Measurements from ENCODE around the gene MYO1E. TPM values are rescaled to one million over a fixed set of nuclear protein-coding genes. Genes with fewer than 3 reads are reported as not detected.

The MYO1E gene
- total RNA-seq, 1 donor from 2014 or later, result 84.6 TPM

GRCh38 chr15:59174151-59174834 is 198.4 kb downstream of the MYO1E start:
- H3K27me3 Mint-ChIP-seq (ENCODE audit: unreplicated experiment), result no peaks in the 10 kb centered on the region
- DNase-seq (ENCODE audit: extremely low spot score, unreplicated experiment), result no peak
- peaks cover 34% of the 10 kb centered on the region for H3K36me3 Mint-ChIP-seq (ENCODE audit: unreplicated experiment)
- TF ChIP-seq CTCF (IDR thresholded peaks at IDR 0.05), result no peak
- no peaks in the 10 kb centered on the region for H3K9me3 Mint-ChIP-seq (ENCODE audit: unreplicated experiment)
- no peak overlapping the region for H3K27ac Mint-ChIP-seq (ENCODE audit: unreplicated experiment)
- no peak overlapping the region for H3K4me3 Mint-ChIP-seq (ENCODE audit: unreplicated experiment)
- H3K4me1 Mint-ChIP-seq (ENCODE audit: unreplicated experiment), result peaks cover 26% of the 10 kb centered on the region

GRCh38 chr15:59173194-59173593 is 199.5 kb downstream of the MYO1E start:
- Mint-ChIP-seq H3K4me3 (ENCODE audit: unreplicated experiment) (no peak overlapping the region), H3K9me3 (ENCODE audit: unreplicated experiment) (no peaks in the 10 kb centered on the region), H3K27me3 (ENCODE audit: unreplicated experiment) (no peaks in the 10 kb centered on the region), H3K27ac (ENCODE audit: unreplicated experiment) (no peak overlapping the region), H3K36me3 (ENCODE audit: unreplicated experiment) (peaks cover 30% of the 10 kb centered on the region), H3K4me1 (ENCODE audit: unreplicated experiment) (peaks cover 37% of the 10 kb centered on the region)
- no peak for TF ChIP-seq CTCF (IDR thresholded peaks at IDR 0.05)
- no peak for DNase-seq (ENCODE audit: extremely low spot score, unreplicated experiment)

- TF ChIP-seq CTCF (IDR thresholded peaks at IDR 0.05), result peak; percentile 27
- no peak overlapping the region for H3K27ac Mint-ChIP-seq (ENCODE audit: unreplicated experiment)
- peaks cover 37% of the 10 kb centered on the region for H3K4me1 Mint-ChIP-seq (ENCODE audit: unreplicated experiment)
- H3K36me3 Mint-ChIP-seq (ENCODE audit: unreplicated experiment), result peaks cover 25% of the 10 kb centered on the region
- no peaks in the 10 kb centered on the region for H3K9me3 Mint-ChIP-seq (ENCODE audit: unreplicated experiment)
- H3K27me3 Mint-ChIP-seq (ENCODE audit: unreplicated experiment), result no peaks in the 10 kb centered on the region
- no peak overlapping the region for H3K4me3 Mint-ChIP-seq (ENCODE audit: unreplicated experiment)
- DNase-seq (ENCODE audit: extremely low spot score, unreplicated experiment), result no peak
These were observed 200.3 kb downstream of the MYO1E start for GRCh38 chr15:59172289-59172901.

- H3K9me3 Mint-ChIP-seq (ENCODE audit: unreplicated experiment), result no peaks in the 10 kb centered on the region
- no peak overlapping the region for H3K4me3 Mint-ChIP-seq (ENCODE audit: unreplicated experiment)
- peak overlapping the region; percentile 91 for H3K27ac Mint-ChIP-seq (ENCODE audit: unreplicated experiment)
- TF ChIP-seq CTCF (IDR thresholded peaks at IDR 0.05), result no peak
- peaks cover 41% of the 10 kb centered on the region for H3K4me1 Mint-ChIP-seq (ENCODE audit: unreplicated experiment)
- H3K27me3 Mint-ChIP-seq (ENCODE audit: unreplicated experiment), result no peaks in the 10 kb centered on the region
- peaks cover 20% of the 10 kb centered on the region for H3K36me3 Mint-ChIP-seq (ENCODE audit: unreplicated experiment)
- DNase-seq (ENCODE audit: extremely low spot score, unreplicated experiment), result no peak
These were observed 201.6 kb downstream of the MYO1E start for GRCh38 chr15:59171067-59171397.

- TF ChIP-seq CTCF (IDR thresholded peaks at IDR 0.05), result no peak
These were observed 202.2 kb downstream of the MYO1E start for GRCh38 chr15:59170295-59171066.

More at GRCh38 chr15:59170295-59171066, 202.2 kb downstream of the MYO1E start:
- Mint-ChIP-seq H3K9me3 (ENCODE audit: unreplicated experiment) (no peaks in the 10 kb centered on the region), H3K27ac (ENCODE audit: unreplicated experiment) (peak overlapping the region; percentile 91), H3K4me1 (ENCODE audit: unreplicated experiment) (peaks cover 43% of the 10 kb centered on the region), H3K36me3 (ENCODE audit: unreplicated experiment) (peaks cover 20% of the 10 kb centered on the region), H3K27me3 (ENCODE audit: unreplicated experiment) (no peaks in the 10 kb centered on the region), H3K4me3 (ENCODE audit: unreplicated experiment) (no peak overlapping the region)
- no peak for DNase-seq (ENCODE audit: extremely low spot score, unreplicated experiment)
